IMR-90 (cell line): ENCODE data around the gene PCDHB10. TPM values are rescaled to one million over a fixed set of nuclear protein-coding genes. Genes with fewer than 3 reads are reported as not detected.

Experiments
- ATAC-seq: fragments of 200-7000 bp; cut with Tn5 transposase; 2 replicates; pipeline ENCODE4 v1.9.1; 2020; ENCODE audit warnings: low read depth, mild to moderate bottlenecking, moderate library complexity
- BruUV-seq: library from RNA; stranded (reverse); fragments of 400-500 nt; replicated peaks from 2 replicates; lab custom pipeline; 2021; lab: Mats Ljungman, UMichigan
- CTCF ChIA-PET: fragments of 300-600 bp; formaldehyde crosslinking; extraction: SDS; loops from one replicate; lab custom pipeline; 2021; ENCODE audit warnings: antibody characterized with exemption; lab: Yijun Ruan, JAX
- POLR2A ChIA-PET: fragments of 300-600 bp; sonication (Branson Sonifier 250); formaldehyde crosslinking; loops from one replicate; lab custom pipeline; 2022; ENCODE audit warnings: antibody characterized with exemption; ENCODE audit not compliant: unreplicated experiment; lab: Charles Lee
- DNase-seq: peaks from one replicate; pipeline ENCODE4 v3.0.0; 2013
- H2AFZ ChIP-seq: replicated peaks from 2 replicates; pipeline ENCODE3; 2013; ENCODE audit warnings: low read length, mild to moderate bottlenecking; ENCODE audit not compliant: poor library complexity
- H2AK5ac ChIP-seq: 2 replicates; pipeline ENCODE4 v1.6.1; 2013; ENCODE audit warnings: low read depth, low read length, inconsistent platforms
- H2AK9ac ChIP-seq: replicated peaks from 2 replicates; pipeline ENCODE3; 2013; ENCODE audit warnings: mild to moderate bottlenecking, low read depth, low read length, moderate library complexity; ENCODE audit not compliant: poor library complexity
- H2BK120ac ChIP-seq: 2 replicates; pipeline ENCODE4 v1.6.1; 2013; ENCODE audit warnings: low read depth, low read length, inconsistent platforms
- H2BK15ac ChIP-seq: 3 replicates; pipeline ENCODE4 v1.6.1; 2013; ENCODE audit warnings: low read depth, low read length, inconsistent platforms
- H2BK20ac ChIP-seq: 2 replicates; pipeline ENCODE4 v1.6.1; 2013; ENCODE audit warnings: low read depth, mild to moderate bottlenecking, inconsistent platforms, low read length, moderate library complexity
- H2BK5ac ChIP-seq: 2 replicates; pipeline ENCODE4 v1.6.1; 2013; ENCODE audit warnings: mild to moderate bottlenecking, low read depth, low read length, inconsistent platforms; ENCODE audit not compliant: poor library complexity, severe bottlenecking
- H3K14ac ChIP-seq: replicated peaks from 2 replicates; pipeline ENCODE4 v1.6.1; 2013; ENCODE audit warnings: low read depth, low read length, inconsistent platforms
- H3K18ac ChIP-seq: 2 replicates; pipeline ENCODE4 v1.6.1; 2013; ENCODE audit warnings: low read depth, low read length, control low read depth
- H3K23ac ChIP-seq: 2 replicates; pipeline ENCODE4 v1.6.1; 2013; ENCODE audit warnings: low read depth, low read length, inconsistent platforms
- H3K27ac ChIP-seq: 2 replicates; pipeline ENCODE4 v1.5.1; 2013; ENCODE audit warnings: mild to moderate bottlenecking, control low read depth, low read length; ENCODE audit not compliant: insufficient read depth
- H3K27me3 ChIP-seq: 2 replicates; pipeline ENCODE4 v1.6.1; 2013; ENCODE audit warnings: low read length; ENCODE audit not compliant: control insufficient read depth, insufficient read depth
- H3K36me3 ChIP-seq: 2 replicates; pipeline ENCODE4 v1.6.1; 2013; ENCODE audit warnings: low read length, mixed read lengths; ENCODE audit not compliant: control insufficient read depth, insufficient read depth
- H3K4ac ChIP-seq: 2 replicates; pipeline ENCODE4 v1.6.1; 2013; ENCODE audit warnings: low read depth, low read length, inconsistent platforms
- H3K4me1 ChIP-seq: 2 replicates; pipeline ENCODE4 v1.6.1; 2013; ENCODE audit warnings: low read length, mixed read lengths; ENCODE audit not compliant: control insufficient read depth, insufficient read depth
- H3K4me2 ChIP-seq: 2 replicates; pipeline ENCODE4 v1.6.1; 2013; ENCODE audit warnings: low read depth, mild to moderate bottlenecking, control low read depth, low read length, moderate library complexity
- H3K4me3 ChIP-seq: 2 replicates; pipeline ENCODE4 v1.5.1; 2013; ENCODE audit warnings: low read depth, mild to moderate bottlenecking, control low read depth, low read length, moderate library complexity; ENCODE audit not compliant: insufficient read depth
- H3K56ac ChIP-seq: 2 replicates; pipeline ENCODE4 v1.6.1; 2013; ENCODE audit warnings: low read length, inconsistent platforms; ENCODE audit not compliant: insufficient read depth; ENCODE audit errors: extremely low read depth
- H3K79me1 ChIP-seq, 2 experiments: 2 replicates each; pipeline ENCODE4 v1.6.1; 2013; ENCODE audit warnings: low read length in 2 of 2, inconsistent platforms in 1 of 2, low read depth in 1 of 2
- H3K9ac ChIP-seq: 2 replicates; pipeline ENCODE4 v1.6.1; 2013; ENCODE audit warnings: low read depth, low read length, control low read depth
- H3K9me1 ChIP-seq: 2 replicates; pipeline ENCODE4 v1.6.1; 2013; ENCODE audit warnings: low read length, inconsistent platforms; ENCODE audit not compliant: insufficient read depth
- H3K9me3 ChIP-seq: 2 replicates; pipeline ENCODE4 v1.6.1; 2013; ENCODE audit warnings: low read length; ENCODE audit not compliant: control insufficient read depth, insufficient read depth
- H4K20me1 ChIP-seq: 2 replicates; pipeline ENCODE4 v1.6.1; 2013; ENCODE audit warnings: low read length, inconsistent platforms; ENCODE audit not compliant: insufficient read depth
- H4K5ac ChIP-seq: 2 replicates; pipeline ENCODE4 v1.6.1; 2013; ENCODE audit warnings: mild to moderate bottlenecking, low read depth, low read length, control low read depth
- H4K8ac ChIP-seq, 2 experiments: 2 replicates each; pipeline ENCODE4 v1.6.1; 2013; ENCODE audit warnings: low read depth in 2 of 2, low read length in 2 of 2, control low read depth in 1 of 2, inconsistent platforms in 1 of 2
- H4K91ac ChIP-seq: 2 replicates; pipeline ENCODE4 v1.6.1; 2013; ENCODE audit warnings: low read depth, low read length, inconsistent platforms; ENCODE audit not compliant: insufficient read depth
- CEBPB ChIP-seq: IDR thresholded peaks from 2 replicates; pipeline ENCODE4 v1.6.1; 2012; ENCODE audit warnings: low read depth, low read length, improper control_type of control experiment
- CHD1 ChIP-seq: IDR thresholded peaks from 2 replicates; pipeline ENCODE4 v1.6.1; 2012; ENCODE audit warnings: low read depth, low read length, improper control_type of control experiment
- CTCF ChIP-seq: conservative IDR thresholded peaks from 2 replicates; pipeline ENCODE4 v1.5.1; 2012; ENCODE audit warnings: mild to moderate bottlenecking, low read depth, low read length, improper control_type of control experiment
- MAFK ChIP-seq: IDR thresholded peaks from 2 replicates; pipeline ENCODE4 v1.6.1; 2012; ENCODE audit warnings: low read depth, low read length, improper control_type of control experiment
- SMC3 ChIP-seq: fragments of 150-350 bp; IDR thresholded peaks from 2 replicates; pipeline ENCODE4 v1.6.1; 2016; ENCODE audit warnings: low read depth, mild to moderate bottlenecking, antibody characterized with exemption, low read length, moderate library complexity
- WGBS, 2 experiments: methylation state at CpG; one replicate each; pipeline versions ENCODE4 v1.1.5 to v1.1.7; 2013; ENCODE audit warnings: missing lambda C conversion rate in 2 of 2; ENCODE audit not compliant: insufficient read length in 1 of 2; ENCODE audit errors: extremely low coverage in 2 of 2; 5-methylcytosine and 5-hydroxymethylcytosine counted together
- dilution Hi-C: fragments of 300-500 bp; cut with HindIII; formaldehyde crosslinking; loops from one replicate; pipeline ENCODE4 v1.14.3; 2018; ENCODE audit warnings: low sequenced_read_pairs; ENCODE audit not compliant: unreplicated experiment
- in situ Hi-C: fragments of 300-500 bp; cut with MboI; formaldehyde crosslinking; loops from 3 replicates; pipeline ENCODE4 v1.14.3; 2019; ENCODE audit warnings: low sequenced_read_pairs, inconsistent platforms, mixed read lengths
- intact Hi-C: fragments of 100-400 bp; cut with micrococcal nuclease; formaldehyde crosslinking; loops from 2 replicates; pipeline ENCODE4 v1.10.0; 2022
- polyA plus RNA-seq, 3 experiments: library from polyadenylated mRNA; depleted of rRNA; stranded (reverse); fragments of >200 nt; gene quantifications; 2 replicates each; pipeline ENCODE4 v1.2.3, GENCODE V29; 2012; ENCODE audit warnings: low replicate concordance in 1 of 3
- total RNA-seq: library from RNA; depleted of rRNA; stranded (reverse); fragments of >200 nt; gene quantifications from 2 replicates; pipeline ENCODE4 v1.2.3, GENCODE V29; 2012
- TF ChIP-seq, protein P1 (sequence below): fragments of 150-350 bp; IDR thresholded peaks from 2 replicates; pipeline ENCODE4 v1.6.1; 2017; ENCODE audit warnings: mild to moderate bottlenecking, antibody characterized with exemption, low read length, low read depth

PCDHB10 gene
- total and polyA plus RNA-seq, 2 of the 4 experiments (the other 2 are of a cell fraction): 0.18 to 0.22 TPM

DNA sequence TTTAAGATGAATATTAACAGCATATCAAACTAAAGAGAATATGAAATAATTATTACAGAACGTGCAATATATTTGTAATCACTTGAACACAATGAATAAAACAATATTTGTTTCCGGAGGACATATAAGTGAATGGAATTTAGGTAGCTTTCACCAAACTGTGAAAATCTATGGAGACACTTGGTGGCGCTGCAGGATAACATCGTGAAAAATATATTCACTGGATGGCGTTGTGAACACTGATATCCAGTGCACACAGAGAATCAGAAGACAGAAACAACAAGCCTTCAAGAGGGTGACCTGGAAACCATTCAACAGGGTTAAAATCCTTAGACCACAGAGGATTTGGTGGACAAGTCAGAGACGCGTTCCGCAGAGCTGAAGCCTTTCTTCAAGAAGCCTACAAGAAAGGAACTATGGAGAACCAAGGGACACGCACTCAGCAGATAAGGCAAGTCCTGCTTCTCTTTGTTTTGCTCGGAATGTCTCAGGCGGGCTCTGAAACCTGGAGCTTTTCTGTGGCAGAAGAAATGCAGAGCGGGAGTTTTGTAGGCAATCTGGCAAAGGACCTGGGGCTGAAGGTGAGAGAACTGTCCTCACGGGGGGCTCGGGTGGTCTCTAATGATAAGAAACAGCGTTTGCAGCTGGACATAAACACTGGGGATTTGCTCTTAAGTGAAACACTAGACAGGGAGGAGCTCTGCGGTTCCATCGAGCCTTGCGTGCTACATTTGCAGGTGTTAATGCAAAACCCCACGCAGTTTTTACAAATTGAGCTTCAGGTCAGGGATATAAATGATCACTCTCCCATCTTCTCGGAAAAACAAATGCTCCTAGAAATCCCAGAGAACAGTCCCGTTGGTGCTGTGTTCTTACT is 7.4 kb downstream of the PCDHB10 start, which contains the start of gene PCDHB11:
Gene PCDHB11, plus strand, starts transcription at position 269 of the 877 bp plus-strand sequence. Its CDS starts 148 bp downstream, at position 417.
- in situ Hi-C loops (no loop called here), dilution Hi-C loops (no loop called here), intact Hi-C loops (no loop called here)
- H3K9ac ChIP-seq: no peak within 1 kb of the TSS
- H4K5ac ChIP-seq: no peak within 1 kb of the TSS
- DNase-seq: no peak
- no TSS peak for BruUV-seq
- no peak within 1 kb of the TSS for H2BK120ac ChIP-seq
- H3K27me3 ChIP-seq: no peaks in the 10 kb centered on the region
- H2BK15ac ChIP-seq: no peak within 1 kb of the TSS
- H3K4me3 ChIP-seq: peak within 1 kb of the TSS; percentile 25; the same call in 1 of the 2 replicates
- no peaks in the 10 kb centered on the region for H3K79me1 ChIP-seq
- H4K8ac ChIP-seq: no peak within 1 kb of the TSS
- H2BK20ac ChIP-seq: no peak within 1 kb of the TSS
- TF ChIP-seq MAFK (no peak), CHD1 (no peak), CTCF (no peak), SMC3 (no peak), CEBPB (no peak)
- TF ChIP-seq, protein P1, sequence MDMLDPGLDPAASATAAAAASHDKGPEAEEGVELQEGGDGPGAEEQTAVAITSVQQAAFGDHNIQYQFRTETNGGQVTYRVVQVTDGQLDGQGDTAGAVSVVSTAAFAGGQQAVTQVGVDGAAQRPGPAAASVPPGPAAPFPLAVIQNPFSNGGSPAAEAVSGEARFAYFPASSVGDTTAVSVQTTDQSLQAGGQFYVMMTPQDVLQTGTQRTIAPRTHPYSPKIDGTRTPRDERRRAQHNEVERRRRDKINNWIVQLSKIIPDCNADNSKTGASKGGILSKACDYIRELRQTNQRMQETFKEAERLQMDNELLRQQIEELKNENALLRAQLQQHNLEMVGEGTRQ: no peak
- no peak within 1 kb of the TSS for H2AK5ac ChIP-seq
- no peak within 1 kb of the TSS for H2AK9ac ChIP-seq
- H2AFZ ChIP-seq: no peak within 1 kb of the TSS
- no peak within 1 kb of the TSS for H3K4ac ChIP-seq
- no peaks in the 10 kb centered on the region for H4K20me1 ChIP-seq
- no peak within 1 kb of the TSS for H3K18ac ChIP-seq
- H3K56ac ChIP-seq: no peak within 1 kb of the TSS
- no peak within 1 kb of the TSS for H4K91ac ChIP-seq
- peaks cover 10% of the 10 kb centered on the region for H3K9me3 ChIP-seq
- H3K27ac ChIP-seq: no peak within 1 kb of the TSS
- H3K9me1 ChIP-seq: no peaks in the 10 kb centered on the region
- no peak within 1 kb of the TSS for H2BK5ac ChIP-seq
- peak within 1 kb of the TSS; percentile 16; the same call in 1 of the 2 replicates for H3K4me2 ChIP-seq
- ATAC-seq: no peak
- H3K14ac ChIP-seq: no peak within 1 kb of the TSS
- no peak within 1 kb of the TSS for H3K23ac ChIP-seq
- H3K4me1 ChIP-seq: no peaks in the 10 kb centered on the region
- 0% methylated on average over 1 of the region's 21 CpGs; no CpG with 5 or more reads in 1 of the 2 experiments for WGBS, 2 experiments
- ChIA-PET POLR2A (no interaction called here), CTCF (interaction anchor here (0.9 kb wide), 1 partner anchor 214 kb away, joined by 3 read pairs; the partner anchor contains the start of gene PCDHGA10)
- no peaks in the 10 kb centered on the region for H3K36me3 ChIP-seq
